Common myeloid progenitor, CD34-positive (primary cell): ENCODE measurements around the gene OR6A2.

ENCODE experiments used
- CTCF ChIA-PET: fragments of 350-600 bp; sonication (Branson Sonifier 250); formaldehyde crosslinking; loops from one replicate; lab custom pipeline; 2021; ENCODE audit warnings: antibody characterized with exemption; lab: Charles Lee
- POLR2A ChIA-PET: fragments of 350-600 bp; sonication (Branson Sonifier 250); formaldehyde crosslinking; loops from one replicate; lab custom pipeline; 2021; ENCODE audit warnings: antibody characterized with exemption; lab: Charles Lee
- DNase-seq, 3 donors: peaks; one replicate each; pipeline versions ENCODE4 v3.0.0 to v3.0.0-alpha.2; 2013
- H3K27ac ChIP-seq, 2 experiments: 1 replicate in 1 of 2; 2 replicates in 1 of 2; pipeline ENCODE4 v1.7.0; 2013; ENCODE audit warnings: inconsistent platforms in 2 of 2, low read length in 2 of 2, mild to moderate bottlenecking in 2 of 2, low read depth in 1 of 2, moderate library complexity in 1 of 2; ENCODE audit not compliant: severe bottlenecking in 2 of 2, insufficient read depth in 1 of 2, poor library complexity in 1 of 2
- H3K27me3 ChIP-seq, 5 experiments: replicated peaks in 2 of 5; 1 replicate in 3 of 5; 2 replicates in 2 of 5; pipeline versions ENCODE4 v1.6.1 to v1.7.0; 2013; ENCODE audit warnings: low read length in 4 of 5, mild to moderate bottlenecking in 2 of 5, moderate library complexity in 2 of 5, inconsistent platforms in 1 of 5; ENCODE audit not compliant: insufficient read depth in 5 of 5, control insufficient read depth in 4 of 5
- H3K36me3 ChIP-seq, 4 experiments: 1 replicate in 2 of 4; 2 replicates in 2 of 4; pipeline versions ENCODE4 v1.6.1 to v1.7.0; 2013; ENCODE audit warnings: low read length in 3 of 4, control low read depth in 1 of 4, mild to moderate bottlenecking in 1 of 4; ENCODE audit not compliant: control insufficient read depth in 4 of 4, insufficient read depth in 4 of 4
- H3K4me1 ChIP-seq, 4 experiments: 1 replicate in 3 of 4; 2 replicates in 1 of 4; pipeline versions ENCODE4 v1.6.1 to v1.7.1; 2013; ENCODE audit warnings: low read length in 3 of 4, mild to moderate bottlenecking in 3 of 4, control low read depth in 1 of 4, inconsistent platforms in 1 of 4, moderate library complexity in 1 of 4; ENCODE audit not compliant: control insufficient read depth in 4 of 4, insufficient read depth in 4 of 4; ENCODE audit errors: control extremely low read depth in 1 of 4
- H3K4me3 ChIP-seq, 7 experiments: 1 replicate in 4 of 7; 2 replicates in 3 of 7; pipeline versions ENCODE4 v1.5.1 to v1.7.0; 2013; ENCODE audit warnings: mild to moderate bottlenecking in 7 of 7, low read length in 6 of 7, moderate library complexity in 6 of 7, inconsistent platforms in 2 of 7, low read depth in 2 of 7, control low read depth in 1 of 7; ENCODE audit not compliant: insufficient read depth in 4 of 7, control insufficient read depth in 1 of 7; ENCODE audit errors: extremely low read depth in 1 of 7
- H3K9me3 ChIP-seq, 5 experiments: 1 replicate in 4 of 5; 2 replicates in 1 of 5; pipeline versions ENCODE4 v1.6.1 to v1.7.1; 2013; ENCODE audit warnings: low read length in 4 of 5, mild to moderate bottlenecking in 2 of 5, inconsistent platforms in 1 of 5, low read depth in 1 of 5, moderate library complexity in 1 of 5; ENCODE audit not compliant: control insufficient read depth in 4 of 5, insufficient read depth in 2 of 5; ENCODE audit errors: control extremely low read depth in 1 of 5
- WGBS: methylation state at CpG from one replicate; pipeline ENCODE4 v1.1.5; 2013; ENCODE audit not compliant: insufficient coverage; 5-methylcytosine and 5-hydroxymethylcytosine counted together

Gene OR6A2

DNA sequence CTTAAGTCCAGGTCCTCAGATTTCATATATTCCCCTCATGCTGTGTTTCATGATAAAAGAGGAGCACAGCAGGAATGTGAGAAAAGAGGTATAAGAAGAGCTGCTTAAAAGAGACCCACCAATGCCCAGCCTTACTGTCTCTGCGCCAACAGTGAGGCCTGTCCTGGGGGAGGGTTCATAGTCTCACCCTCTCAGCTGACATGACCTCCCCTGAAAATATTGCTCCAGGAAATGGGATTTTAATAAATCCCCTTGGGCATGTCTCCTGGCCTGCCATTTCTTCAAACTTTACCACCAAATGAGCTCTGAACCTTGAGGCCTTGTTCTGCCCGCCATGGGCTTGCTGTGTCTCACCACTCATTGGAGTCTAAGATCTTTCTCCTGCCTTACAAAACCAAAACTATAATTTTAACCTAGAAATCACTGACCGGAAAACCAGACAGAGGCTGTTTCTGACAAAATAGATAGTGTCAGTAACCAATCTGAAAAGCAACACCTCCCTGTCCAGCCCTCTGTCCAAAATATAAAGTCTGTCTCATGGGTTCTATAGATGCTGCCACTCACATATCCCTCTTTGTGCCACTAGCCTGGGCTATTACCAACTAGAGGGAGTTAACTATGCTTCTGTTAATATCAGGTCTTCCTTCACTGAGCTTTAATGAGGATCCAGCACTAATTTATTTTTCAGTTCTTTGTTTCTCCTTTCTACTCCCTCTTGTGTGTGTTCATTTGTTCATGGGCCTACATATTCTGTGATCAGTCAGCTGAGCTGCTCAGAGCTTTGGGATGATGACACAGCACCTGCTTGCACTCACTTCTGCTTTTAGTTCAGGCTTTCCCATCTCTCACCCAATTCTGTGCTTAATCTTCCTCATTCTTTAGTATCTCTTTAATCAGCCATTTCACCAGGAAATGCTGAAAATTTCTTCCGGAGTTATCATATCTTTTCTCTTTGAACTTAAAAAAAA lies 27.3 kb downstream of the OR6A2 start, which contains the start of gene OR2AG2:
TSS of gene OR2AG2 (minus strand) at position 51 of the 968 bp plus-strand sequence. CDS start 3,019 bp downstream, outside the sequence.
- CTCF ChIA-PET, result interaction anchor here (0.7 to 2.9 kb wide), 6 partner anchors 13 to 89 kb away, joined by 3 to 8 read pairs (median 3); partner anchors contain the start of gene MRPL17

DNA sequence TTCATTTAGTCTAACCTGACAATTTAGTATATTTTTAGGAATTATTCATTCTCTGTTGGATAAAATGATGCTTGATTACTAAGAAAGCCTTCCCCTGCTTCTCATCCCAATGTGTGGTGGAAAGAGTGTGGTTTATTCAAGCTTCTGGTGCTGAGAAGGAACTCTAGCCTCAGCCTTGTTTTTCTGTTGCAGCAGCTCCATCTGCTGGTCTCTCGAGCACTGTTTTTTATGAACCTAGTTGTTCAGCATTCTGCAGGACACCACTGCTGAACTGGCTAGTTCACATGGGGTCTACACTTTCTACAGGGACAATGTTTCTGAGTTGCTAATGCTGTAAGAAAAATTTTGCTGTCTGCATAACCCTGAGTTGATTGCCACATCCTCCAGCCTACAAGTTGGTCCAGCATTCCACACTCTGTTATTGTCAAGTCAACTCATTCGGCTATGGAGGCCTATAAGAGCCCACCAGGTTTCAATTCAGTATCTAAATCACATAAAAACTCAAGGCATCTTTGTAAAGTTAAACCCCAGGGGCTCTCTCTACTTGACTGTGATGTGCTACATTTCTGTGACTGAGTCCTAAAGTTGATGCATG lies 42.0 kb downstream of the OR6A2 start:
- peaks cover 0 to 2% (median 0%) of the 10 kb centered on the region in 5 experiments for H3K9me3 ChIP-seq

More for the DNA sequence above, 27.3 kb downstream of the OR6A2 start, which contains the start of gene OR2AG2:
- POLR2A ChIA-PET, result no interaction called here
- no peak within 1 kb of the TSS for H3K4me3 ChIP-seq
- WGBS, result 82% methylated on average over 3 of the region's 4 CpGs
- H3K27me3 ChIP-seq, result no peaks in the 10 kb centered on the region
- H3K36me3 ChIP-seq, result no peaks in the 10 kb centered on the region
- H3K4me1 ChIP-seq, result peaks cover 3 to 10% (median 9%) of the 10 kb centered on the region in 4 experiments
- H3K27ac ChIP-seq, result peak within 1 kb of the TSS in 1 of 2 experiments; percentile 67
- H3K9me3 ChIP-seq, result no peaks in the 10 kb centered on the region
- peak; percentile 67 to 92 (median 88) for DNase-seq

DNA sequence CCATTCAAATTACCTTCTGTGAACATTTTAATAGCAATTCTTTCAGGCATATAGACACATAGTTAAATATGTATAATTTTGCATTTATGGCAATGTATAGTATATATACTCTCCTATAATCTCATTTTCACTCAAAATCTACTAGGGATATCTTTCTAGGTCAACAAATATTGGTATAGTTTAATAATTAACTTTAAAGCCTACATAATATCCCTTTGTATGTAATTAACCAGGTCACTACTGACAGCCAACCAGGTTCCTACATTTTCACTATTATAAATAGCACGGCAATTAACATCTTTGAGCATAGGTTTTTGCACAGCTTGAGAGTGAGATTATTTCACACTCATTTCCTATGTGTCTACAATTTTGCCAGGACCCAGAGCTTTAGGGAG lies 43.5 kb downstream of the OR6A2 start:
- Histone ChIP-seq H3K36me3 (no peaks in the 10 kb centered on the region), H3K4me3 (no peak overlapping the region), H3K9me3 (peaks cover 0 to 3% (median 0%) of the 10 kb centered on the region in 5 experiments), H3K27me3 (no peaks in the 10 kb centered on the region), H3K27ac (no peak overlapping the region), H3K4me1 (no peaks in the 10 kb centered on the region)
- no peak for DNase-seq
- ChIA-PET CTCF (interaction anchor here (0.7 to 8.7 kb wide), 13 partner anchors 10 to 224 kb away, joined by 3 to 273 read pairs (median 3); partner anchors contain the start of gene MRPL17), POLR2A (no interaction called here)
- WGBS, result 100% methylated on average over 1 of the region's 1 CpG

More for the DNA sequence above, 42.0 kb downstream of the OR6A2 start:
- ChIA-PET POLR2A (no interaction called here), CTCF (interaction anchor here (0.6 to 8.7 kb wide), 9 partner anchors 9 to 1345 kb away, joined by 3 to 273 read pairs (median 6); no protein-coding TSS in a partner anchor)
- Histone ChIP-seq H3K4me1 (no peaks in the 10 kb centered on the region), H3K27ac (no peak overlapping the region), H3K36me3 (no peaks in the 10 kb centered on the region), H3K27me3 (no peaks in the 10 kb centered on the region), H3K4me3 (no peak overlapping the region)
- 44% methylated on average over 2 of the region's 2 CpGs for WGBS
- peak; percentile 70 to 78 (median 71) for DNase-seq

DNA sequence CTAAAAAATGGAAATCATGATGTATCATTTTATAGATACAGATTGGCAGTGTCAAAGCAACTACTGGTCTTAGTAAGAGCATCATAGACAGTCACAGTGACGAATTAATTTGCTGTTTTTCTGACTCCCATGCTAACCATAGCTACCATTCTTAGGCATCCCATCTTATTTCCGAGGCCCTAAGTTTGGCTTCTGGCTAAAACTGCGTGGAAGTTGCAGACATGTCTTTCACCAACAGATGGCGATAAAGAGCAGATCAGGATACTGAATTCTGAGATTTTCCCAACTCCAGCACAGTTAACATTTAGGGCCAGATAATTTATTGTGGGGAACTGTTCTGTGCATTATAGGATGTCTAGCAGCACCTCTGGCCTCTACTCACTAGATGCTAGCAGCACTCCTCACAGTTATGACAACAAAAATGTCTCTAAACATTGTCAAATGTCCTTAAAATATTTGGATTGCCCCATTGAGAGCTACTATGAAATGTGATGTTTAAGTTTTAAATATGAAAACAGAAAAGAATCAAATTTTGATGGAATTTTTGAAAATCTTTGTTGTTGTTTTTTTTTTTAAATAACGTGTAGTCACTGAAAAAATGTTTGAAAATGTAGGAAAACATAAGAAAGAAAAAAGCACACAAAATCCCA lies 44.1 kb downstream of the OR6A2 start:
- POLR2A ChIA-PET, result no interaction called here
- peak in 2 of 3 donors; percentile 43 to 47 for DNase-seq
- 13% methylated on average over 4 of the region's 5 CpGs for WGBS
- Histone ChIP-seq H3K27me3 (no peaks in the 10 kb centered on the region), H3K9me3 (peaks cover 0 to 3% (median 0%) of the 10 kb centered on the region in 5 experiments), H3K4me3 (no peak overlapping the region), H3K36me3 (no peaks in the 10 kb centered on the region), H3K4me1 (no peaks in the 10 kb centered on the region), H3K27ac (no peak overlapping the region)
- CTCF ChIA-PET, result interaction anchor here (0.7 to 8.7 kb wide), 17 partner anchors 10 to 376 kb away, joined by 3 to 273 read pairs (median 3); partner anchors contain the start of genes MRPL17 and OR2AG2

DNA sequence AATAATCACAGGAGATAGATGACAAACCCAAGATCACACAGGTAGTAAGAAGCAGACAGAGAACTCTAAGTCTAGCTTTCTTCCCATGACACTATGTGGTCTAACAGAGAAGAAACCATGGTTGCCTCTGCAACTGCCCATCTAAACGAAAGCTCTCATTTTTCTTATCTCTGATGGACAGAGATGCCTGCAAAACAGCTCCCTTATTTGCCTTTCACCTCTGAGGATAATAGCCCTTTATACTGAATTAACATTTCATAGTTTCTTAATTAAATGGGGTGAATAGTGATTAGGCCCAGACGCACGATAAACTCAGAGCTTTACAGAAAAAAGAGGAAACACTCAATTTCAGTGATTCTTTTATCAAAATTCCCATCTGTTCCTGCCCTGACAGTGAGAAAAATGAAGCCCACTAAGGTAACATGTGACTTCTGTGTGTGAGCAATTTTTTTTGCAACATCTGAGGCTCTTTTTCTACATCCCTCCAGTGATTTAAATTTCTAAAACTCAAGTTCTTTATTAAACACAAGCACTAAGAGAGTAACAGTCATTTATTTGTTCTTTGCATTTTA lies 52.3 kb downstream of the OR6A2 start:
- Histone ChIP-seq H3K36me3 (no peaks in the 10 kb centered on the region), H3K4me1 (peaks cover 27 to 50% (median 32%) of the 10 kb centered on the region in 4 experiments), H3K27me3 (no peaks in the 10 kb centered on the region), H3K9me3 (peaks cover 0 to 3% (median 0%) of the 10 kb centered on the region in 5 experiments), H3K27ac (peak overlapping the region; percentile 53 to 82), H3K4me3 (peak overlapping the region in 2 of 7 experiments; percentile 57 to 61)
- peak; percentile 30 to 64 (median 50) for DNase-seq
- ChIA-PET POLR2A (no interaction called here), CTCF (interaction anchor here (0.7 to 14.8 kb wide), 6 partner anchors 8 to 43 kb away, joined by 4 to 273 read pairs (median 7); no protein-coding TSS in a partner anchor)
- WGBS, result 0% methylated on average over 3 of the region's 3 CpGs

DNA sequence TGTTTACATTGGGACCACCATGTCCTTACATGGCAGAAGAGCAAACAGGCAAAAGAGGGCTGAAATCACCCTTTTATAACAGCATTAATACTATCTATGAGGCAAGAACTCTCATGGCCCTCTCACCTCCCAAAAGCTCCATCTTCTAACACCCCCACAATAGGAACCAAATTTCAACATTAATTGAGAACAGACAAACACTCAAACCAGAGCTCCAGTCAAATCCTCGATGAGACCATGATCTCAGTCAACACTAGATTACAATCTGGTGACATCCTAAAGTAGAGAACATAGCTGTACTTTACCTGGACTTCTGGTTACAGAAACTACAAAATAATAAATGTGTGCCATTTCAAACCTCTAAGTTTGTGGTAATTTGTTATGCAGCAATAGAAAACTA lies 52.9 kb downstream of the OR6A2 start:
- no peak for DNase-seq
- Histone ChIP-seq H3K27ac (peak overlapping the region; percentile 53 to 82), H3K9me3 (peaks cover 0 to 3% (median 0%) of the 10 kb centered on the region in 5 experiments), H3K36me3 (no peaks in the 10 kb centered on the region), H3K4me3 (peak overlapping the region in 6 of 7 experiments; percentile 44 to 67 (median 59)), H3K4me1 (peaks cover 27 to 55% (median 36%) of the 10 kb centered on the region in 4 experiments), H3K27me3 (no peaks in the 10 kb centered on the region)
- POLR2A ChIA-PET, result no interaction called here
- CTCF ChIA-PET, result interaction anchor here (1.3 to 14.8 kb wide), 6 partner anchors 8 to 42 kb away, joined by 3 to 273 read pairs (median 7); no protein-coding TSS in a partner anchor
- no CpG with 5 or more reads among the region's 1 CpG for WGBS
